ENCODE results near the gene ABHD15. TPM values are rescaled to one million over a fixed set of nuclear protein-coding genes. Genes with fewer than 3 reads are reported as not detected.

ABHD15 gene
- total RNA-seq, 1 experiment from 2014 or later: 12.9 TPM

- H3K27me3 ChIP-seq (ENCODE audit: insufficient read depth, low read depth): no peaks in the 10 kb centered on the region
- H3K4me3 ChIP-seq: peak overlapping the region; percentile 76
- BruUV-seq (replicated peaks): TSS peak; percentile 24
- no peaks in the 10 kb centered on the region; the same call in 1 of the 2 replicates for H3K36me3 ChIP-seq (ENCODE audit: low read depth)
- H3K4me1 ChIP-seq (replicated peaks; ENCODE audit: insufficient read depth): peaks cover 28% of the 10 kb centered on the region
- peaks cover 16% of the 10 kb centered on the region for H3K79me2 ChIP-seq (ENCODE audit: low read depth)
- peak overlapping the region; percentile 53 for H3K27ac ChIP-seq
- H3K9me2 ChIP-seq (ENCODE audit: insufficient read depth): no peaks in the 10 kb centered on the region
- peak; percentile 58 to 76 for DNase-seq
- CTCF ChIA-PET: interaction anchor here (0.5 kb wide), 1 partner anchor 240 kb away, joined by 6 read pairs; no protein-coding TSS in a partner anchor
- POLR2A ChIA-PET (ENCODE audit: unreplicated experiment): interaction anchor here (0.6 to 1.0 kb wide), 2 partner anchors 434 to 778 kb away, joined by 3 to 4 read pairs; no protein-coding TSS in a partner anchor
- H3K4me2 ChIP-seq: peak overlapping the region; percentile 83
- H4K20me1 ChIP-seq (ENCODE audit: insufficient read depth): no peaks in the 10 kb centered on the region
- peak overlapping the region; percentile 93 for H2AFZ ChIP-seq
- intact Hi-C loops (cut with micrococcal nuclease; ENCODE audit: unreplicated experiment): loop anchor here (1.0 to 5.0 kb wide), 4 partner anchors 22 to 615 kb away; partner anchors contain the start of genes GIT1, NUFIP2 and PHF12
- H3K9me3 ChIP-seq (ENCODE audit: insufficient read depth, low read depth): no peaks in the 10 kb centered on the region
- H3F3A ChIP-seq (ENCODE audit: insufficient read depth, low read depth): peaks cover 39% of the 10 kb centered on the region; the same call in 1 of the 2 replicates
- TF ChIP-seq EZH2 (IDR thresholded peaks at IDR 0.05; ENCODE audit: low read depth) (no peak), CTCF (conservative IDR thresholded peaks at IDR 0.05) (no peak; the same call in 1 of the 2 replicates)
Observed at GRCh38 chr17:29567554-29568330, 905 bp upstream of the ABHD15 start.

- no peak for DNase-seq
- ChIA-PET POLR2A (ENCODE audit: unreplicated experiment) (interaction anchor here (0.7 kb wide), 1 partner anchor 347 kb away, joined by 4 read pairs; no protein-coding TSS in a partner anchor), CTCF (no interaction called here)
- Histone ChIP-seq H3F3A (ENCODE audit: insufficient read depth, low read depth) (peaks cover 39% of the 10 kb centered on the region; the same call in 1 of the 2 replicates), H2AFZ (peak overlapping the region; percentile 93), H3K9me2 (ENCODE audit: insufficient read depth) (no peaks in the 10 kb centered on the region), H3K79me2 (ENCODE audit: low read depth) (peaks cover 16% of the 10 kb centered on the region), H4K20me1 (ENCODE audit: insufficient read depth) (no peaks in the 10 kb centered on the region), H3K27ac (peak overlapping the region; percentile 53; the same call in 1 of the 2 replicates), H3K36me3 (ENCODE audit: low read depth) (no peaks in the 10 kb centered on the region; the same call in 1 of the 2 replicates), H3K4me2 (peak overlapping the region; percentile 83), H3K4me1 (replicated peaks; ENCODE audit: insufficient read depth) (peaks cover 28% of the 10 kb centered on the region), H3K9me3 (ENCODE audit: insufficient read depth, low read depth) (no peaks in the 10 kb centered on the region), H3K27me3 (ENCODE audit: insufficient read depth, low read depth) (no peaks in the 10 kb centered on the region), H3K4me3 (peak overlapping the region; percentile 76)
- intact Hi-C loops (cut with micrococcal nuclease; ENCODE audit: unreplicated experiment): loop anchor here (2.0 to 5.0 kb wide), 3 partner anchors 272 to 615 kb away; partner anchors contain the start of genes NUFIP2 and PHF12
- no TSS peak for BruUV-seq (replicated peaks)
- TF ChIP-seq CTCF (conservative IDR thresholded peaks at IDR 0.05) (no peak), EZH2 (IDR thresholded peaks at IDR 0.05; ENCODE audit: low read depth) (no peak)
Observed at GRCh38 chr17:29567304-29567553, 392 bp upstream of the ABHD15 start.

GRCh38 chr17:29565643-29566472, 979 bp downstream of the ABHD15 start:
- Histone ChIP-seq H4K20me1 (ENCODE audit: insufficient read depth) (no peaks in the 10 kb centered on the region), H3K9me2 (ENCODE audit: insufficient read depth) (no peaks in the 10 kb centered on the region), H3F3A (ENCODE audit: insufficient read depth, low read depth) (peaks cover 43% of the 10 kb centered on the region; the same call in 1 of the 2 replicates), H3K9me3 (ENCODE audit: insufficient read depth, low read depth) (no peaks in the 10 kb centered on the region), H3K36me3 (ENCODE audit: low read depth) (no peaks in the 10 kb centered on the region; the same call in 1 of the 2 replicates), H3K27me3 (ENCODE audit: insufficient read depth, low read depth) (no peaks in the 10 kb centered on the region), H3K79me2 (ENCODE audit: low read depth) (peaks cover 16% of the 10 kb centered on the region), H2AFZ (peak overlapping the region; percentile 91), H3K4me3 (peak overlapping the region; percentile 76), H3K4me2 (peak overlapping the region; percentile 88), H3K4me1 (replicated peaks; ENCODE audit: insufficient read depth) (peaks cover 28% of the 10 kb centered on the region), H3K27ac (peak overlapping the region; percentile 29; the same call in 1 of the 2 replicates)
- intact Hi-C loops (cut with micrococcal nuclease; ENCODE audit: unreplicated experiment): loop anchor here (2.0 to 5.0 kb wide), 3 partner anchors 271 to 614 kb away; partner anchors contain the start of genes NUFIP2 and PHF12
- DNase-seq: peak; percentile 52 to 55
- ChIA-PET POLR2A (ENCODE audit: unreplicated experiment) (interaction anchor here (0.6 kb wide), 1 partner anchor 196 kb away, joined by 3 read pairs; no protein-coding TSS in a partner anchor), CTCF (no interaction called here)
- TF ChIP-seq CTCF (conservative IDR thresholded peaks at IDR 0.05) (no peak; the same call in 1 of the 2 replicates), EZH2 (IDR thresholded peaks at IDR 0.05; ENCODE audit: low read depth) (no peak)
- TSS peak; percentile 19 for BruUV-seq (replicated peaks)

All from PC-9 (cell line).